Muscle of arm (tissue), 12 donors: ENCODE data around the gene PIGB. TPM values are rescaled to one million over a fixed set of nuclear protein-coding genes. Genes with fewer than 3 reads are reported as not detected.
"Not testable (repeated sequence)": the region's sequence is repeated elsewhere in the genome, so short reads cannot be mapped to it uniquely, and the experiment has no call there.

ENCODE experiments used
- DNase-seq: peaks from one replicate; pipeline ENCODE4 v3.0.0-alpha.2; 2013
- polyA plus RNA-seq, 12 donors: library from polyadenylated mRNA; unstranded; fragments of 120-200 nt; gene quantifications; one replicate each; pipeline ENCODE4 v1.2.1, GENCODE V29; 2013; ENCODE audit not compliant: insufficient read length in 12 of 12

Gene PIGB
- polyA plus RNA-seq, 12 donors, result 5.8 to 14.1 (median 8.7) TPM; not detected in 2

DNA sequence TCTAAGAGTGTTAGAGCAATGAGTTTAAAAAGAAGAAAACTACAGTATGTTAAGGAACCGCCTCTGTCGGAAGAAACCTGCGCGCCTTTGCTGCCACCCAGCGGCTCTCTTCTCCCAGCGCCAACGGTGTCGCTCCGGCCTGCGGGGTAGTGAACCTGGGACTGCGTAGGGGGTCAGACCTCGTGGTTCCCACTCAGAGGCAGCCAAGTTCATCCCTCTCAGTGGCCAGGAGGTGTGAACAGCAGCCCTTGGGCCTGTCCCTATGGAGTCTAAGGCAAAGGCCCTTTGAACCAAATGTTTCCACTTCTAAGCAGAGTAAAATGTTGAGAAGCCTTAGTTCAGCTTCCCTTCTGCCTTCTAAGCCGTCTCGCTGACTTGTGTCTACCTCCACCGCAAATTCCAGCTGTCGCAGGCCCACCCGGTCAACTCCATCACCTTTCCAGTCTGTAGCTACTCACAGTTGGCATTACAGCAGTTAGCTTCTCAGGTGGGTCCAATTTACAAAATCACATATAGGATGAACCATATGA, 28.4 kb upstream of the PIGB start:
- DNase-seq, result peak; percentile 81

DNA sequence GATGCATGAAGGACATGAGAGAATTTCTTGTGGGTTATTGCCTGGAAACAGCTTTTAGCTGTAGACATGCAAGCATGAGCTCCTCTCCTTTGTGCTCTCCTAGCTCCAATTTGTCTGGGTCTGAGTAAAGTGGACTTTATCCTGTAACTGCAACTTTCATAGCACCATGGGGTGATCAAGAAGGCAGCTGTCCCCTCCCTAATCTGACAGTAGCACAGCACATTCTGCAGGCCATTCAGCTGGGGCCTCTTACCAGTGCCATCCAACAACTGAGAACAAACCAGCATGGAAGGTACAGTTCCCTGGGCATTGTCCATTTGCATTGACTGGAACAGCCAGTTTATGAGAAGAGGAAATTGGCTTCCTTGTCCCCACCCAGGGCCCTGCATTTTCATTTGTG, 21.7 kb upstream of the PIGB start:
- DNase-seq, result no peak

DNA sequence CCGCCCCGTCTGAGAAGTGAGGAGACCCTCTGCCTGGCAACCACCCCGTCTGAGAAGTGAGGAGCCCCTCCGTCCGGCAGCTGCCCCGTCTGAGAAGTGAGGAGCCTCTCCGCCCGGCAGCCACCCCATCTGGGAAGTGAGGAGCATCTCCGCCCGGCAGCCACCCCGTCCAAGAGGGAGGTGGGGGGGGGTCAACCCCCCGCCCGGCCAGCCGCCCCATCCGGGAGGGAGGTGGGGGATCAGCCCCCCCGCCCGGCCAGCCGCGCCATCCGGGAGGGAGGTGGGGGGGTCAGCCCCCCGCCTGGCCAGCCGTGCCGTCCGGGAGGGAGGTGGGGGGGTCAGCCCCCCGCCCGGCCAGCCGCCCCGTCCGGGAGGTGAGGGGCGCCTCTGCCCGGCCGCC, 16.2 kb upstream of the PIGB start:
- DNase-seq, result not testable (repeated sequence)

DNA sequence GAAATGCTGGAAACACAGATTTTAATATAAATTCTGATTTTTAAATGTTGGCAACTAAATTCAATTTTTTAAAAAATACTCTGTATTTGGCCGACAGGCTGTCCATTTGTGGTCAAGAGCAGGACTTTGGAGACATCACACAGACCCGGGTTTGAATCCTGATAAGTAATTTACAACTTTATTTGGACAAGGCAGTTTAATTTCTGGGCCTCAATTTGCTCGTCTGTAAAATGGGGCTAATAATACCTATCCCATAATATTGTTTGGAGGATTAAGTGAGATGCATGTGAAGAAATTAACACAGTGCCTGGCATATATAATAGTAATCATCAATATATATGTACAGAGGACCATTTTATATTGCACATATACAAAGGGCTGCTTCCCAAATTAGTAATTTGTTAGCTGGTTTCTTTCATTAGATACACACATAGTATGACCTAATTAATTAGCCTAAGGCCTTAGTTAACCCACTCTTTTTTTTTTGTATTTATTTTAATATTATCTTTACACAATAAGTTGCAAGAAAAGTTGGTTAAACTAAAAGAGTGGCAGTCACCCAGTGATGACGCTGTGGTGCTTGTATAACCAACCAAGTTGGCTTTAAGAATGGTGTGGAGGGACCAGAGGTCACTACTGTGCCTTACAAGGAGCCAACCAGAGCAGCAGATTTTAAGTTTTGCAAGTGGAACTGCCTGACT, 665 bp downstream of the PIGB start:
- peak; percentile 25 for DNase-seq

DNA sequence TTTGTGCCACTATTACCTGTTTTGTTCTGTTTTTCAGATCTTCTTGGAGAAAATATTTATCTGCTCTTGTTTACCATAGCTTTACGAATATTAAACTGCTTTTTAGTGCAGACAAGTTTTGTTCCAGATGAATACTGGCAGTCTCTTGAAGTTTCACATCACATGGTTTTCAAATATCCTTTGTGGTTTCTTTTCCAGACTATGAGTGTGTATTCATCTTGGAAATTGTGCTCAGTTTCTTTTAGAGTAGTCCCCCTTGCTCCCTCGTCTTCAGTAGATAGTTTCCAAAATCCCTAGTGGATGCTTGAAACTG, 1.2 kb downstream of the PIGB start:
- DNase-seq, result no peak

DNA sequence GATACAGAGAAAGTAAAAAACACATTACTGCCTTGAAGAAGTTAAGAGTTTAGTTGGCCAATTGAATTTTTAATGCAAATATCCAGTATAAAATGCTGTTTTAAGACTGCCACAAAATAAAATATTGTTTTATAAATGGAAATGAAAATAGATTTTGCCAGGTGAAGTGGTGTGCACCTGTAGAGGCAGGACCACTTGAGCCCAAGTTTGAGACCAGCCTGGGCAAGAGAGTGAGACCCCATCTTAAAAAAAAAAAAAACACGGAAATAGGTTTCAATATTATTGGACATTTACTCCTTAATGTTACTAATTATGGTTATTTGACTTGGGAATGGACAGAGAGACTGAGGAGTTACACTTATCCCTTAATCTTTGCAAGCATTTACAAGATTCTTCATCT, 1.9 kb downstream of the PIGB start:
- no peak for DNase-seq

DNA sequence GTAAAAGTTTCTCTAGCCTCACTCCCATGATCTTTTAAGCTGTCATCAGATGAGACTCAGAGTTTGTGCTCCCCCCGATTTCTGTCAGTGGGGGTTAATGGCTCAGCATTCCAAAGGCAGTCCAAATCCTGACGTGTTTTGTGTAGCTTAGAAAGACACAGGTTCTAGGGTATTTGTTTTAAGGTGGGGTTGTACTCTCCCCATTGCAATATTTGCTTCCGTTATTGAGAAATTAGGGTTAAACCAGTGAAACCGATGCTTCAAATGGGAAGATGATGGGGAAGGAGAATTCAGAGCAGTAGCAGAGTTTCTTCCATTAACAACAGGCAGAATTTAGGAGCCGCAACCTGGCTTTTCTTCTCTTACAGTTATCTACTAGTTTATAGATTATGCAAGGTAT, 3.4 kb downstream of the PIGB start:
- DNase-seq, result no peak

DNA sequence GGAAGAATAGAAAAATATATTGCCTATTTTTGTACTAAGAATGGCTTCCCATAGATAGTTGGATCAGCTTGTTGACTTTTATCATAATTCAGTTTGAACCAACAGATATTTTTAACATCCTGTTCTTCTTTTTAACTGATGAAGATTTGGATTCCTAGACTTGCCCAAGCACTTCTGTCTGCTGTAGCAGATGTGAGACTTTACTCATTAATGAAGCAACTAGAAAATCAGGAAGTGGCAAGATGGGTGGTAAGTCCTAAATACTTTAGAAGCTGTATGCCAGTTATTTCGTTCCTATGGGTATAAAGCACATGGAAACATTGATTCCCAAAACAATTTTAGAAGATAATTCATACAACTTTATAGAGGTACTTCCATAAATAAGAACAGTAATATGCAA, 8.4 kb downstream of the PIGB start:
- DNase-seq, result no peak

DNA sequence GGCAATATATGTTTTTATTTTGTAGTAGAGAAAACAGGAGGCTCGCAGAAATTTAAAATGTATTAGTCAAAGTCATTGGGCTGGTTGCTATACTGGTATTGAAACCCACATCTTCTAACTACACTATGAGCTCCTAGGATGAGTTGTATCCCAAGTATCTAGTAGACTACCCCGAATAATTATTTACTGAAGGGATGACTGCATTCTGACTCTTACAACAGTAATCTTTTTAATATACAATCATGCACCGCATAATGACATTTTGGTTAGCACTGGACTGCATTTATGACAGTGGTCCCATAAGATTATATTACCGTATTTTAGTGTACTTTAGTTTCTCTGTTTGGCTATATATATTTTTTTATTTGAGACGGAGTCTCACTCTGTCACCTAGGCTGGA, 15.3 kb downstream of the PIGB start:
- DNase-seq, result no peak

DNA sequence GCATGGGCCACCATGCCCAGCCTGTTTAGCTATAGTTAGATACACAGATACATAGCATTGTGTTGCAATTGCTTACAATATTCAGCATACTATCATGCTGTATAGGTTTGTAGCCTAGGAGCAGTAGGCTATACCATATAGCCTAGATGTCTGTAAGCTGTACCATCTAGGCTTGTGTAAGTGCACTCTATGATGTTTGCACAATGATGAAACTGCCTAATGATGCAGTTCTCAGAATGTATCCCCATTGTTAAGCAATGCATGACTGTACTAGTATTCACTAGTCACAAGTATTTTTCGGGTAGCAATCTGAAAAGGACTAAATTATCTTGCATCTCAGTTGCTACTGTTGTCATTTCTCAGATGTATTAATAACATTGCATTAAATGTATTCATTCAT, 16.0 kb downstream of the PIGB start:
- DNase-seq, result no peak

DNA sequence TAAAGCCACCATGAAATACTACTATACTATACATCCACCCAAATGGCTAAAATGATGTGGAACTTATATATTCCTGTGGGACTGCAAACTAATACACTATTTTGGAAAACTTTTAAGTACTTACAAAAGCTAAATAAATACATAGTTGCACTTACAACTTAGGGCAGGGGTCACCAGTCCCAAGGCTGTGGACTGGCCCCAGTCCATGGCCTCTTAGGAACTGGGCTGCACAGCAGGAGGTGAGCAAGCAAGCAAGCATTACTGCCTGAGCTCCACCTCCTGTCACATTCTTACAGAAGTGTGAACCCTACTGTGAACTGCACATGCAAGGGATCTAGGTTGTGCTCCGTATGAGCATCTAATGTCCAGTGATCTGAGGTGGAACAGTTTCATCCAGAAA, 18.1 kb downstream of the PIGB start:
- DNase-seq, result no peak

DNA sequence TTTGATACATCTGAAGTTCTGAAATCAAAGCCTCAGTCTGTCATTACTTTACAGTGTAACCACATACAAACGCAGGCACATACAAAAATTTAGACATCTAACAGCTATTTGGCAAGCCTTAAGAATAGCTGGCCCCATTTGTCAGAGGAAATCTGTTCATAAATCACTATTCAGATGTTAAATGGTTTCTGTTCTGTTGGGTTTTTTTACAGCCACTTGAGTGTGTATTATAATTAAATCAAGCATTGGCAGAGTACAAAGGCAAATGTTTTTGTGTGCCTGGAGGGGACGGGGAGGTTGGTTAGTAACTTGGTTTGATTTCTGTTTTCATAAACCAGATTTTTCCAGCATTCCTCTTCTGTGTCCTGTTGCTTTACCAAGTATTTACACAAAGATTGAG, 24.1 kb downstream of the PIGB start:
- no peak for DNase-seq

DNA sequence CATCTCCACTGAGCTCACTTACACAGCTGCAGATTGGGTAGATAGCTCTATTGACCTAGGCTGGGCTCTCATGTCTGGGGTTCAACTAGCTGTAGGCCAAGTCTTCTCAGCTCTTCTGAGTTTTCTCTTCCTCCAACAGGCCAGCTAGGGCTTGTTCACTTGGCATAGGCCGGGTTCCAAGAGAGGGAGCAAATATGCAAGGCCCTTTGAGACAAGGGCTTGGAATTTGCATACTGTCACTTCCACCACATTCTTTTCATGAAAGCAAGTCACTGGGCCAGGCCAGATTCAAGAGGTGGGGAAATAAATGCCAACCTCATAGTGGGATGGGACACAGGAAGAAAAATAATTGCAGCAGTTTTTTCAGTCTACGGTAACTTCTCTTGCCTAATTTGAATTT, 25.2 kb downstream of the PIGB start:
- no peak for DNase-seq

DNA sequence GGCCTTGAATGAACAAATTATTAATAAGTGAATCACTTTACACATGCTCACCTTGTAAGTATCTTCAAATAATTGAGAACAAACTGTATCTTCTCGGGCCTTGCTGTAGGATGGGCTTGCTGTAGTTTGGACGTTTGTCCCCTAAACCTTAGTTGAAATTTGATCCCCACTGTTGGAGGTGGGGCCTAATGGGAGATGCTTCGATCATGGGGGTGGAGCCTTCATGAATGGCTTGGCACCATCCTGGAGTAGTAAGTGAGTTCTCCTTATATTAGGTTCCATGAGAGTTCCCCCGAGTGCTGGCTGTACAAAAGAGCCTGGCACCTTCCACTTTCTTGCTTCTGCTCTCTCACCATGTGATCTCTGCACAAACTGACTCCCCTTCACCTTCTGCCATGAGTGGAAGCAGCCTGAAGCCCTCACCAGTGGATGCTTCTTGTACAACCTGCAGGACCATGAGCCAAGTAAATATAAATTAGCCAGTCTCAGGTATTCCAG, 29.3 kb downstream of the PIGB start:
- DNase-seq, result no peak

DNA sequence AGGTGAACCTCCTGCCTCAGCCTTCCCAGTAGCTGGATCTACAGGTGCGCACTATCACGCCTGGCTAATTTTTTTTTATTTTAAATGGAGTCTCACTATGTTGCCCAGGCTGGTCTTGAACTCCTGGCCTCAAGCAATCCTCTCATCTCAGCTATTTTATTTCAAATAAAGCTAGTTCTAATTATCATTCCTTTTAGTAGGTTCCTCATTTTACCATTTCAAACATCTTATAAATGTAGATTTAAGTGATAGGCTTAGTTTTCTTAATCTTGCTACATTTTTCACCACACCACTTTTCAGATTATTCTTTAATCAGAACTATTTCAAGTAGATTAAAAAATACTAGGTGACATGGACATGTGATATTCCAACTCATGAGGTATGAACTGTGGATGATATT, 30.3 kb downstream of the PIGB start:
- DNase-seq, result no peak

DNA sequence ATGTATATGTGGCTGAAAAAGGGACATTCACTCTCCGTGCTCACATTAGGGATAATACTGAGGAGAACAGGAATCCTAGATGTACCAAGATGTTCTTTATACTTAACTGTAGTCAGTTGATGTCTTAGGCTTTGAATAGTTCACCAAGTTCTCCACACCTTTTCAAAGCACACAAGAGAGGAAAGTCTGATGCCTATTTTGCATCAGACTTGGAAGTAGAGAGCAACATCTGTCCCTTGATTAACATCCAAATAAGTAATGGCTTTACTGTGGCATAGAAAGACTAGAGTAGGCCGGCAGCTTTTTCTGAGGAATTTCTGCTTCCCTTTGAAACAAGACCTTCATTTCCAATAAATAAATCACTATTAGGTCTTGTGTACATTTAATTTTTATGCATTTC, 34.0 kb downstream of the PIGB start:
- no peak for DNase-seq

DNA sequence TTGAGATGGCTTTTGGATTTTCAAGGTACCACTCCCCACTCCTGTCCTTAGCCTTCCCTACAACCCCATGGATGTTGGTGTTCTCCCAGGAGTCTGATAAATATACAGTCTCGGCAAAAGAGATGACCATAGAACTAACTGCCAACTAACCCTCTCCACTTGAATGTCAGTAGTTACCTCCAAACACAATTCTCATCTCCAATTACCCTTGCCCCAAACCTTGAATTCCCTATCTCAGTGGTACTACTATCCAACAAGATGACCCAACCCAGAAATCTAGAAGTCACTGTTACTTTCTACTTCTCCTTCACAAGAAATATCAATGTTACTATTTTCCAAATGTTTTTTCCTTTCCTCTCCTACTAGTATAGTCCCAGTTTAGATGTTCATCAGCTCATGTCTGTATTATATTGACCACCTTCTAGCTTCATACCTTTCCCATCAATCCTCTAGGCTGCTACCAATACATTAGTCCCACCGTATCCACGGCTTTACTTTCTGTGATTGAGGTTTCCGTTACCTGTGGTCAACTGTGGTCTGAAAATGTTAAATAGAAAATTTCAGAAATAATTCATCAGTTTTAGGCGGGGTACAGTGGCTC, 38.1 kb downstream of the PIGB start:
- no peak for DNase-seq

DNA sequence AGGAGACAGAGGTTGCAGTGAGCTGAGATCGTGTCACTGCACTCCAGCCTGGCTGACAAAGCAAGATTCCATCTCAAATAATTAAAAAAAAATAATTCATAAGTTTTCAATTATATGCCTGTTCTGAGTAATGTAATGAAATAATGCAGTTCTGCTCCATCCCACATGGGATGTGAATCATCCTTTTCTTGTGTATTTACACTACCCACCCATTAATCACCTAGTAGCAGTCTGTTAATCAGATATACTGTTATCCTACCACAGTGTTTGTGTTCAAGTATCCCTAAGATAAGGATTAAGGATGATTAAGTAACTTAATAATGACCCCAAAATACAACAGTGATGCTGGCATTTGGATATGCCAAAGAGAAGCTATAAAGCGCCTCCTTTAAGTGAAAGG, 38.8 kb downstream of the PIGB start:
- no peak for DNase-seq

DNA sequence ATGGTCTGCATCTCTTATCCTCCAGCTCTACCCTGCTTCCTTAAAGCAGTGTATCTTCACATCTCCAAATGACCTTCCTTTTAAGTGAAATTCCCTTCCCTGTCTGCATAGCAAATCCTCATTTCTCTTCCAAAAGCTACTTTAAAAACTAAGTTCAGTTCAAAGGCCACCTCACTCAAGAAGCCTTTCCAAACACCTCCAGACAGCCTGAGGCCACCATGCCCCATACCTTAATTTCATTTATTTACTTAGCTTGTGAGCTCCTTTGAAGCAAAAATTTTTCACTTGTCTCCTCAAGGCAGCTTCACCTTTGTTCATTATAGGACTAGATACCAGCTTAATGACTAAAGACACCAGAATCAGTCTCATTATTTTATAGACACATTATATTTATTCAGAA, 39.4 kb downstream of the PIGB start:
- DNase-seq, result no peak

DNA sequence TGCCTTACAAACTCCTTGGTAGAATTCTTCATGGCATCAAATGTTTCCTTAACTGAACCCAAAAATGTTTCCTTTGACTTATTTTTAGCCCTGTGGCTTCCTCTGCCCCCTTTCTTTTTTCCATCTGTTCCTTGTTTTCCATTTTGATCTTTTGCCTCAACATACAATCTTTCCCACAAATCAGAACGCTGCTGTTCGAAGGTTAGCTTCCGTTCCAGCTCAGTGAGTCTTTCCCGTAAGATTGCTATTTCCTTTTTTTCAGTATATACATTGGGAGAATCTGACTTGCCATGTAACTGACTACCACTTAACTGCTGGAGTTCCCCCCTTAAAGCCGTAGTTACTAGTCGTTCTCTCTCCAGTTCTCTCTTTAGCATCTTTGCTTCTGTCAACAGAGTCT, 41.2 kb downstream of the PIGB start:
- no peak for DNase-seq

DNA sequence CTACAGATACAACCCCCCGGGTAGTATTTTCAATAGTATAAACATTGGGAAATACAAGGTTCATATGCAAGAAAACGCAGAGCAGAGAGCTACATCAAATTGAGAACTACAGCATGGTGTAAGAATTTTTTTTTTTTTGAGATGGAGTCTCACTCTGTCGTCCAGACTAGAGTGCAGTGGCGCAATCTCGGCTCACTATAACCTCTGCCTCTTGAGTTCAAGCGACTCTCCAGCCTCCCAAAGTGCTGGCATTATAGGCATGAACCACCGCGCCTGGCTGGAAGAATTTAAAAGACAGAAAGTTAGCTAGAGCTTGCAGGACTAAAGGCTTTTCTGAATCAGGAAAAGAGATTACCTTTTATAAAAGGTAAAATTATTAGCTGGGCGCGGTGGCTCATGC, 42.0 kb downstream of the PIGB start:
- no peak for DNase-seq

DNA sequence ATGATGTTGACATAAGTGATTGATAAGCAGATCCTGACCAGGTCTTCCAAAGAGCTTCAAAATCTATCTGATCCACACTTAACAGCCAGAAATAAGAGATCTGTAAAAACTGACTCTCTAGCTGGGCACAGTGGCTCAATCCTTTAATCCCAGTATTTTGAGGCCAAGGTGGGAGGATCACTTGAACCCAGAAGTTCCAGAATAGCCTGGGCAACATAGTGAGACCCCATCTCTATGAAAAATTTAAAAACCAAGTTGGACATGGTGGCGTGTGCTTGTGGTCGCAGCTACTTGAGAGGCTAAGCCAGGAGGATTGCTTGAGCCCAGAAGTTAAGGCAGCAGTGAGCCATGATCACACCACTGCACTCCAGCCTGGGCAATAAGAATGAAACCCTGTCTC, 43.6 kb downstream of the PIGB start:
- no peak for DNase-seq

DNA sequence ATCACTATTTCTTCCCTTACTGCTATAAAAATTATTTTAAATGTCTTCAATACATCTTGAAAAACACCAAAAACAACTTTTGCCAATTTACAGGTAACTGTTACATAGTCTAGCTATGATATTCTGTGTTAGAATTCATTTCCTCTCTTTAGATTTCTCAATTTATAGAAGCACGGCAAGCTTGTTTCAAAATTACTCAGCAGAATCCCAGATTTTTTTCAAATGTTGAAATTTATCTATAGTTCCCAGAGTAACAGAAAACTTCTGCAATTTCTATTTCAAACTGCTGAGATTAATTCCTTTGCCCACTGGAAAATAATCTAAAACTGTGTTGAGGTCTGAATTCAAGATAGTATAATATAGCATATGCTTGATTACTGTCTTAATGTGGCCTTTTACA, 48.0 kb downstream of the PIGB start:
- no peak for DNase-seq
